SH-SY5Y (cell line): ENCODE results near the gene KCTD11.

Experiments used
- GATA2 ChIP-seq: IDR thresholded peaks from 2 replicates; pipeline ENCODE4 v1.6.1; 2011; ENCODE audit warnings: mild to moderate bottlenecking, low read depth, low read length
- GATA3 ChIP-seq: IDR thresholded peaks from 2 replicates; pipeline ENCODE4 v1.6.1; 2011; ENCODE audit warnings: low read depth, mild to moderate bottlenecking, low read length, moderate library complexity

GRCh38 chr17:7367083-7367482 is 15.1 kb downstream of the KCTD11 start:
- TF ChIP-seq GATA2 (no peak), GATA3 (no peak)
